HepG2 (cell line): Measurements from ENCODE around the gene TMIGD2. TPM values are rescaled to one million over a fixed set of nuclear protein-coding genes. Genes with fewer than 3 reads are reported as not detected.
A peak's percentile ranks its signal among the peaks of the same experiment; 100 is the strongest.

Experiments used
- ARID3A ChIP-seq: IDR thresholded peaks from 2 replicates; pipeline ENCODE4 v1.6.1; 2012; ENCODE audit warnings: low read depth, low read length, improper control_type of control experiment
- CBX5 ChIP-seq: sonication (generic); formaldehyde crosslinking; IDR thresholded peaks from 2 replicates; pipeline ENCODE4 v1.4.0; 2020; ENCODE audit warnings: missing genetic modification reagents, borderline replicate concordance
- CREB1 ChIP-seq, 2 experiments: fragments of 450-650 bp in 1 of 2; IDR thresholded peaks; 2 replicates each; pipeline ENCODE4 v1.6.1; 2016 to 2017; ENCODE audit warnings: control low read depth in 1 of 2, mild to moderate bottlenecking in 1 of 2, missing compliant biosample characterization in 1 of 2, missing genetic modification characterization in 1 of 2
- EHMT2 ChIP-seq: fragments of 200-600 bp; sonication (generic); IDR thresholded peaks from 2 replicates; pipeline ENCODE4 v1.7.0; 2017; ENCODE audit warnings: antibody characterized with exemption, low read depth, low read length, borderline replicate concordance
- FIP1L1 ChIP-seq: fragments of 200-400 bp; formaldehyde crosslinking; IDR thresholded peaks from 2 replicates; pipeline ENCODE4 v1.6.1; 2018; ENCODE audit warnings: low read depth, mild to moderate bottlenecking, low read length, moderate library complexity, borderline replicate concordance; ENCODE audit not compliant: insufficient read depth
- MTA1 ChIP-seq: sonication (generic); formaldehyde crosslinking; IDR thresholded peaks from 2 replicates; pipeline ENCODE4 v1.4.0; 2020; ENCODE audit warnings: missing genetic modification reagents, mild to moderate bottlenecking, borderline replicate concordance
- RAD21 ChIP-seq: fragments of 450-650 bp; formaldehyde crosslinking; IDR thresholded peaks from 2 replicates; pipeline ENCODE4 v1.5.0; 2020; ENCODE audit warnings: mild to moderate bottlenecking
- SAP130 ChIP-seq: IDR thresholded peaks from 2 replicates; pipeline ENCODE4 v1.6.1; 2016; ENCODE audit warnings: low read depth
- ZNF101 ChIP-seq: sonication (generic); formaldehyde crosslinking; IDR thresholded peaks from 2 replicates; pipeline ENCODE4 v1.4.0; 2020; ENCODE audit warnings: mild to moderate bottlenecking, low read depth, missing genetic modification reagents, borderline replicate concordance
- ZNF12 ChIP-seq: sonication (generic); formaldehyde crosslinking; IDR thresholded peaks from 2 replicates; pipeline ENCODE4 v1.5.0; 2020; ENCODE audit warnings: missing genetic modification reagents
- ZNF282 ChIP-seq: fragments of 450-650 bp; IDR thresholded peaks from 2 replicates; pipeline ENCODE4 v1.6.1; 2018; ENCODE audit not compliant: partially characterized antibody
- ZNF337 ChIP-seq: sonication (generic); formaldehyde crosslinking; IDR thresholded peaks from 2 replicates; pipeline ENCODE4 v1.5.1; 2020; ENCODE audit warnings: missing genetic modification reagents, low read depth, mild to moderate bottlenecking, borderline replicate concordance
- ZNF569 ChIP-seq: sonication (generic); formaldehyde crosslinking; IDR thresholded peaks from 2 replicates; pipeline ENCODE4 v1.5.0; 2020; ENCODE audit warnings: mild to moderate bottlenecking, missing genetic modification reagents, moderate library complexity, borderline replicate concordance
- ZNF576 ChIP-seq: sonication (generic); formaldehyde crosslinking; IDR thresholded peaks from 2 replicates; pipeline ENCODE4 v1.4.0; 2020; ENCODE audit warnings: mild to moderate bottlenecking, missing genetic modification reagents
- ZNF709 ChIP-seq: sonication (generic); formaldehyde crosslinking; IDR thresholded peaks from 2 replicates; pipeline ENCODE4 v1.5.0; 2020; ENCODE audit warnings: mild to moderate bottlenecking, missing genetic modification reagents
- ZNF782 ChIP-seq: sonication (generic); formaldehyde crosslinking; IDR thresholded peaks from 2 replicates; pipeline ENCODE4 v1.4.0; 2020; ENCODE audit warnings: missing genetic modification reagents, mild to moderate bottlenecking, borderline replicate concordance
- ZSCAN12 ChIP-seq: sonication (generic); formaldehyde crosslinking; IDR thresholded peaks from 2 replicates; pipeline ENCODE4 v1.9.0; 2021; ENCODE audit warnings: mild to moderate bottlenecking, missing genetic modification reagents
- polyA plus RNA-seq, 8 experiments: library from polyadenylated mRNA; depleted of rRNA in 3 of 8; stranded (reverse) in 7 of 8; unstranded in 1 of 8; fragments of >200 nt; fragmentation: Illumina TruSeq in 4 of 8; extraction: Trizol in 4 of 8; gene quantifications; 2 replicates each; pipeline versions ENCODE4 v1.2.1 to v1.2.3, GENCODE V29; 2011 to 2016; ENCODE audit warnings: low read depth in 4 of 8, missing spikeins in 1 of 8, mixed read lengths in 1 of 8; ENCODE audit not compliant: insufficient read depth in 1 of 8
- total RNA-seq, 5 experiments: library from RNA; depleted of rRNA; stranded (reverse); fragments of >200 nt; fragmentation: Illumina TruSeq; extraction: Trizol; gene quantifications; 2 replicates each; pipeline ENCODE4 v1.2.3, GENCODE V29; 2016; ENCODE audit warnings: low read depth in 1 of 5
- TF ChIP-seq, protein P1 (sequence below): sonication (generic); formaldehyde crosslinking; IDR thresholded peaks from 2 replicates; pipeline ENCODE4 v1.4.0; 2020; ENCODE audit warnings: missing genetic modification reagents
- TF ChIP-seq, protein P2 (sequence below): sonication (generic); formaldehyde crosslinking; IDR thresholded peaks from 2 replicates; pipeline ENCODE4 v1.9.0; 2021; ENCODE audit warnings: missing genetic modification reagents, borderline replicate concordance
- TF ChIP-seq, protein P3 (sequence below): sonication (generic); formaldehyde crosslinking; IDR thresholded peaks from 2 replicates; pipeline ENCODE4 v1.5.0; 2020; ENCODE audit warnings: missing genetic modification reagents, mild to moderate bottlenecking, borderline replicate concordance

The TMIGD2 gene
- total and polyA plus RNA-seq, 2 of the 13 experiments (the other 11 are each of a cell fraction or from before 2014, with no cell fraction given), result 0.11 to 1.0 TPM

- TF ChIP-seq, protein P1, sequence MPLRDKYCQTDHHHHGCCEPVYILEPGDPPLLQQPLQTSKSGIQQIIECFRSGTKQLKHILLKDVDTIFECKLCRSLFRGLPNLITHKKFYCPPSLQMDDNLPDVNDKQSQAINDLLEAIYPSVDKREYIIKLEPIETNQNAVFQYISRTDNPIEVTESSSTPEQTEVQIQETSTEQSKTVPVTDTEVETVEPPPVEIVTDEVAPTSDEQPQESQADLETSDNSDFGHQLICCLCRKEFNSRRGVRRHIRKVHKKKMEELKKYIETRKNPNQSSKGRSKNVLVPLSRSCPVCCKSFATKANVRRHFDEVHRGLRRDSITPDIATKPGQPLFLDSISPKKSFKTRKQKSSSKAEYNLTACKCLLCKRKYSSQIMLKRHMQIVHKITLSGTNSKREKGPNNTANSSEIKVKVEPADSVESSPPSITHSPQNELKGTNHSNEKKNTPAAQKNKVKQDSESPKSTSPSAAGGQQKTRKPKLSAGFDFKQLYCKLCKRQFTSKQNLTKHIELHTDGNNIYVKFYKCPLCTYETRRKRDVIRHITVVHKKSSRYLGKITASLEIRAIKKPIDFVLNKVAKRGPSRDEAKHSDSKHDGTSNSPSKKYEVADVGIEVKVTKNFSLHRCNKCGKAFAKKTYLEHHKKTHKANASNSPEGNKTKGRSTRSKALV, result peak; percentile 75; the same call in 1 of the 2 replicates
- TF ChIP-seq MTA1 (CRISPR knock-in tag) (peak; percentile 76; the same call in 1 of the 2 replicates), ZNF782 (CRISPR knock-in tag) (peak; percentile 70; the same call in 1 of the 2 replicates), CBX5 (CRISPR knock-in tag) (peak; percentile 59; the same call in 1 of the 2 replicates), ARID3A (peak; percentile 17; the same call in 1 of the 2 replicates), SAP130 (peak; percentile 95), RAD21 (CRISPR knock-in tag) (peak; percentile 40; the same call in 1 of the 2 replicates), ZNF337 (CRISPR knock-in tag) (peak; percentile 89; the same call in 1 of the 2 replicates), ZNF282 (no peak), CREB1 (IDR thresholded peaks at IDR 0.05) (peak; percentile 64), CREB1 (CRISPR knock-in tag; IDR thresholded peaks at IDR 0.05) (peak; percentile 80; the same call in 1 of the 2 replicates), ZNF569 (CRISPR knock-in tag) (no peak), EHMT2 (no peak), ZNF12 (peak; percentile 35; the same call in 1 of the 2 replicates), ZSCAN12 (0 out of 2 replicates have a peak, but pooled peaks have one; percentile 59), ZNF101 (no peak), ZNF576 (CRISPR knock-in tag) (peak; percentile 69; the same call in 1 of the 2 replicates), FIP1L1 (no peak), ZNF709 (CRISPR knock-in tag) (no peak)
- TF ChIP-seq, protein P2, sequence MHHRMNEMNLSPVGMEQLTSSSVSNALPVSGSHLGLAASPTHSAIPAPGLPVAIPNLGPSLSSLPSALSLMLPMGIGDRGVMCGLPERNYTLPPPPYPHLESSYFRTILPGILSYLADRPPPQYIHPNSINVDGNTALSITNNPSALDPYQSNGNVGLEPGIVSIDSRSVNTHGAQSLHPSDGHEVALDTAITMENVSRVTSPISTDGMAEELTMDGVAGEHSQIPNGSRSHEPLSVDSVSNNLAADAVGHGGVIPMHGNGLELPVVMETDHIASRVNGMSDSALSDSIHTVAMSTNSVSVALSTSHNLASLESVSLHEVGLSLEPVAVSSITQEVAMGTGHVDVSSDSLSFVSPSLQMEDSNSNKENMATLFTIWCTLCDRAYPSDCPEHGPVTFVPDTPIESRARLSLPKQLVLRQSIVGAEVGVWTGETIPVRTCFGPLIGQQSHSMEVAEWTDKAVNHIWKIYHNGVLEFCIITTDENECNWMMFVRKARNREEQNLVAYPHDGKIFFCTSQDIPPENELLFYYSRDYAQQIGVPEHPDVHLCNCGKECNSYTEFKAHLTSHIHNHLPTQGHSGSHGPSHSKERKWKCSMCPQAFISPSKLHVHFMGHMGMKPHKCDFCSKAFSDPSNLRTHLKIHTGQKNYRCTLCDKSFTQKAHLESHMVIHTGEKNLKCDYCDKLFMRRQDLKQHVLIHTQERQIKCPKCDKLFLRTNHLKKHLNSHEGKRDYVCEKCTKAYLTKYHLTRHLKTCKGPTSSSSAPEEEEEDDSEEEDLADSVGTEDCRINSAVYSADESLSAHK, result no peak
- TF ChIP-seq, protein P3, sequence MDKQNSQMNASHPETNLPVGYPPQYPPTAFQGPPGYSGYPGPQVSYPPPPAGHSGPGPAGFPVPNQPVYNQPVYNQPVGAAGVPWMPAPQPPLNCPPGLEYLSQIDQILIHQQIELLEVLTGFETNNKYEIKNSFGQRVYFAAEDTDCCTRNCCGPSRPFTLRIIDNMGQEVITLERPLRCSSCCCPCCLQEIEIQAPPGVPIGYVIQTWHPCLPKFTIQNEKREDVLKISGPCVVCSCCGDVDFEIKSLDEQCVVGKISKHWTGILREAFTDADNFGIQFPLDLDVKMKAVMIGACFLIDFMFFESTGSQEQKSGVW (CRISPR knock-in tag), result no peak
These were observed 8.3 kb upstream of the TMIGD2 start (continued) for GRCh38 chr19:4310247-4311121.
